A673 (cell line): ENCODE results near the gene SLC22A1. TPM values are rescaled to one million over a fixed set of nuclear protein-coding genes. Genes with fewer than 3 reads are reported as not detected.

Experiments used
- BruUV-seq: library from RNA; stranded (reverse); fragments of 400-500 nt; replicated peaks from 2 replicates; lab custom pipeline; 2021; lab: Mats Ljungman, UMichigan
- CTCF ChIA-PET: fragments of 300-600 bp; sonication (Branson Sonifier 250); formaldehyde crosslinking; loops from one replicate; lab custom pipeline; 2022; ENCODE audit warnings: antibody characterized with exemption; lab: Charles Lee
- POLR2A ChIA-PET: fragments of 300-600 bp; sonication (Branson Sonifier 250); formaldehyde crosslinking; loops from one replicate; lab custom pipeline; 2022; ENCODE audit warnings: antibody characterized with exemption; ENCODE audit not compliant: low non-redundant PET; lab: Charles Lee
- DNase-seq: peaks from one replicate; pipeline ENCODE4 v3.0.0-alpha.2; 2015; ENCODE audit warnings: low spot score
- H3K27ac ChIP-seq: fragments of 200-600 bp; sonication (generic); 2 replicates; pipeline ENCODE4 v1.5.1; 2016; ENCODE audit warnings: mixed run types, low read depth, mild to moderate bottlenecking, mixed read lengths, antibody characterized with exemption, low read length; ENCODE audit not compliant: poor library complexity, severe bottlenecking
- H3K27me3 ChIP-seq: fragments of 200-600 bp; sonication (generic); replicated peaks from 2 replicates; pipeline ENCODE4 v1.6.1; 2017; ENCODE audit warnings: mixed run types, low read depth, mild to moderate bottlenecking, mixed read lengths, antibody characterized with exemption, low read length; ENCODE audit not compliant: insufficient read depth, poor library complexity
- H3K36me3 ChIP-seq: fragments of 200-600 bp; sonication (generic); 2 replicates; pipeline ENCODE4 v1.6.1; 2016; ENCODE audit warnings: mixed run types, mild to moderate bottlenecking, mixed read lengths, antibody characterized with exemption, low read length; ENCODE audit not compliant: insufficient read depth, poor library complexity, severe bottlenecking
- H3K4me1 ChIP-seq: fragments of 200-600 bp; sonication (generic); 2 replicates; pipeline ENCODE4 v1.6.1; 2017; ENCODE audit warnings: mixed run types, mild to moderate bottlenecking, mixed read lengths, antibody characterized with exemption, low read length; ENCODE audit not compliant: insufficient read depth, poor library complexity, severe bottlenecking
- H3K4me3 ChIP-seq: fragments of 200-600 bp; sonication (generic); 2 replicates; pipeline ENCODE4 v1.5.1; 2016; ENCODE audit warnings: low read depth, mixed run types, mild to moderate bottlenecking, mixed read lengths, low read length; ENCODE audit not compliant: poor library complexity, severe bottlenecking
- H3K9me3 ChIP-seq: fragments of 200-600 bp; sonication (generic); 2 replicates; pipeline ENCODE4 v1.6.1; 2016; ENCODE audit warnings: mixed run types, low read depth, mild to moderate bottlenecking, mixed read lengths, antibody characterized with exemption, low read length; ENCODE audit not compliant: poor library complexity, severe bottlenecking
- CTCF ChIP-seq: fragments of 300-800, 200-600 bp; sonication (generic); conservative IDR thresholded peaks from 2 replicates; pipeline ENCODE4 v1.5.1; 2017; ENCODE audit warnings: low read depth, mild to moderate bottlenecking, antibody characterized with exemption, low read length, moderate library complexity, mixed read lengths
- EZH2 ChIP-seq: fragments of 200-600 bp; sonication (generic); IDR thresholded peaks from 2 replicates; pipeline ENCODE4 v1.6.1; 2017; ENCODE audit warnings: borderline replicate concordance, low read depth, mild to moderate bottlenecking, mixed read lengths, antibody characterized with exemption, low read length; ENCODE audit not compliant: poor library complexity, severe bottlenecking
- intact Hi-C: fragments of 100-400 bp; cut with micrococcal nuclease; formaldehyde crosslinking; loops from one replicate; pipeline ENCODE4 v1.10.0; 2022; ENCODE audit not compliant: unreplicated experiment
- total RNA-seq: library from RNA; stranded (reverse); gene quantifications from 2 replicates; pipeline ENCODE4 v1.2.3, GENCODE V29; 2021

SLC22A1 gene
- total RNA-seq, 1 experiment from 2014 or later: 3.3 TPM

- no peak overlapping the region for H3K27ac ChIP-seq
- peaks cover 10% of the 10 kb centered on the region for H3K36me3 ChIP-seq
- no peak for DNase-seq
- no peaks in the 10 kb centered on the region for H3K27me3 ChIP-seq
- POLR2A ChIA-PET: no interaction called here
- intact Hi-C loops: loop anchor here (1.0 kb wide), 1 partner anchor 240 kb away; no protein-coding TSS in a partner anchor
- no peaks in the 10 kb centered on the region for H3K9me3 ChIP-seq
- TF ChIP-seq EZH2 (no peak), CTCF (no peak)
- BruUV-seq: no TSS peak
- CTCF ChIA-PET: interaction anchor here (0.6 kb wide), 1 partner anchor 240 kb away, joined by 3 read pairs; no protein-coding TSS in a partner anchor
- no peaks in the 10 kb centered on the region for H3K4me1 ChIP-seq
- H3K4me3 ChIP-seq: no peak overlapping the region
These were observed 17.9 kb upstream of the SLC22A1 start for GRCh38 chr6:160103825-160104100.

- no peaks in the 10 kb centered on the region for H3K4me1 ChIP-seq
- H3K27ac ChIP-seq: no peak overlapping the region
- H3K9me3 ChIP-seq: no peaks in the 10 kb centered on the region
- H3K27me3 ChIP-seq: no peaks in the 10 kb centered on the region
- ChIA-PET CTCF (no interaction called here), POLR2A (no interaction called here)
- intact Hi-C loops: no loop called here
- no peak for DNase-seq
- no peak overlapping the region for H3K4me3 ChIP-seq
- no TSS peak for BruUV-seq
- no peak for TF ChIP-seq CTCF
- TF ChIP-seq EZH2: no peak
- peaks cover 10% of the 10 kb centered on the region for H3K36me3 ChIP-seq
These were observed 16.6 kb upstream of the SLC22A1 start for GRCh38 chr6:160104821-160105517.

GRCh38 chr6:160106010-160106409 lies 15.6 kb upstream of the SLC22A1 start:
- ChIA-PET POLR2A (no interaction called here), CTCF (no interaction called here)
- intact Hi-C loops: no loop called here
- DNase-seq: no peak
- H3K27me3 ChIP-seq: no peaks in the 10 kb centered on the region
- no TSS peak for BruUV-seq
- H3K36me3 ChIP-seq: peaks cover 10% of the 10 kb centered on the region
- no peak for TF ChIP-seq CTCF
- TF ChIP-seq EZH2: no peak
- H3K4me1 ChIP-seq: no peaks in the 10 kb centered on the region
- H3K4me3 ChIP-seq: no peak overlapping the region
- H3K27ac ChIP-seq: no peak overlapping the region
- H3K9me3 ChIP-seq: no peaks in the 10 kb centered on the region
